SK-N-SH (cell line): ENCODE measurements around the gene TECPR1. TPM values are rescaled to one million over a fixed set of nuclear protein-coding genes. Genes with fewer than 3 reads are reported as not detected.

Experiments
- CTCF ChIA-PET: fragments of 300-600, 350-600 bp; formaldehyde crosslinking; extraction: SDS; loops from one replicate; lab custom pipeline; 2021; lab: Yijun Ruan, JAX
- POLR2A ChIA-PET: fragments of 350-600 bp; sonication (Branson Sonifier 250); formaldehyde crosslinking; extraction: SDS; loops from one replicate; lab custom pipeline; 2020; ENCODE audit warnings: antibody characterized with exemption, inconsistent platforms; lab: Yijun Ruan, JAX
- DNase-seq: peaks from one replicate; pipeline ENCODE4 v3.0.0; 2012
- H2AFZ ChIP-seq: fragments of 200-600 bp; sonication (generic); 2 replicates; pipeline ENCODE4 v1.8.1; 2016; ENCODE audit warnings: antibody characterized with exemption, mild to moderate bottlenecking, low read depth
- H3F3A ChIP-seq: fragments of 200-600 bp; sonication (generic); replicated peaks from 2 replicates; pipeline ENCODE3; 2016; ENCODE audit warnings: antibody characterized with exemption, mild to moderate bottlenecking; ENCODE audit not compliant: insufficient read depth
- H3K27ac ChIP-seq, 2 experiments: fragments of 200-500 bp in 1 of 2; fragments of 200-600 bp in 1 of 2; sonication (Bioruptor generic) in 1 of 2; sonication (generic), shearing (Covaris generic) in 1 of 2; 2 replicates each; pipeline versions ENCODE4 v1.5.1 to v1.6.1; 2014 to 2016; ENCODE audit warnings: low read depth in 2 of 2, inconsistent platforms in 1 of 2, low read length in 1 of 2, mild to moderate bottlenecking in 1 of 2, mixed read lengths in 1 of 2
- H3K27me3 ChIP-seq: fragments of 200-600 bp; sonication (generic), shearing (Covaris generic); 2 replicates; pipeline ENCODE4 v1.6.1; 2016; ENCODE audit warnings: mixed run types; ENCODE audit not compliant: insufficient read depth
- H3K36me3 ChIP-seq, 2 experiments: fragments of 200-500 bp in 1 of 2; fragments of 200-600 bp in 1 of 2; sonication (Bioruptor generic) in 1 of 2; sonication (generic) in 1 of 2; replicated peaks in 1 of 2; 2 replicates each; pipeline versions ENCODE3 to v1.5.1; 2014 to 2016; ENCODE audit warnings: low read length in 1 of 2, mild to moderate bottlenecking in 1 of 2; ENCODE audit not compliant: insufficient read depth in 2 of 2, control insufficient read depth in 1 of 2
- H3K4me1 ChIP-seq, 2 experiments: fragments of 200-500 bp in 1 of 2; fragments of 200-600 bp in 1 of 2; sonication (Bioruptor generic) in 1 of 2; sonication (generic), shearing (Covaris generic) in 1 of 2; 2 replicates each; pipeline versions ENCODE4 v1.5.1 to v1.6.1; 2014 to 2016; ENCODE audit warnings: low read depth in 1 of 2, low read length in 1 of 2, mixed run types in 1 of 2; ENCODE audit not compliant: insufficient read depth in 2 of 2, control insufficient read depth in 1 of 2
- H3K4me2 ChIP-seq: fragments of 200-600 bp; sonication (generic), shearing (Covaris generic); 2 replicates; pipeline ENCODE4 v1.6.1; 2017; ENCODE audit warnings: mixed run types
- H3K4me3 ChIP-seq, 2 experiments: fragments of 200-500 bp in 1 of 2; fragments of 200-600 bp in 1 of 2; sonication (Bioruptor generic) in 1 of 2; sonication (generic), shearing (Covaris generic) in 1 of 2; 2 replicates each; pipeline versions ENCODE4 v1.5.1 to v1.8.1; 2014 to 2016; ENCODE audit warnings: low read depth in 2 of 2, inconsistent platforms in 1 of 2, low read length in 1 of 2, mild to moderate bottlenecking in 1 of 2, mixed read lengths in 1 of 2, moderate library complexity in 1 of 2
- H3K79me2 ChIP-seq: fragments of 200-600 bp; sonication (generic); 2 replicates; pipeline ENCODE4 v1.8.1; 2017; ENCODE audit warnings: mild to moderate bottlenecking; ENCODE audit not compliant: insufficient read depth
- H3K9ac ChIP-seq: fragments of 200-600 bp; sonication (generic); 2 replicates; pipeline ENCODE4 v1.6.1; 2017; ENCODE audit warnings: mixed run types
- H3K9me2 ChIP-seq: fragments of 200-600 bp; sonication (generic); 2 replicates; pipeline ENCODE4 v1.6.1; 2017; ENCODE audit warnings: mixed run types
- H3K9me3 ChIP-seq: fragments of 200-600 bp; sonication (generic); 2 replicates; pipeline ENCODE4 v1.6.1; 2017; ENCODE audit warnings: mixed run types, mild to moderate bottlenecking, moderate library complexity
- H4K20me1 ChIP-seq: fragments of 200-600 bp; sonication (generic); 2 replicates; pipeline ENCODE4 v1.6.1; 2017; ENCODE audit warnings: mild to moderate bottlenecking, mixed run types; ENCODE audit not compliant: insufficient read depth
- EP300 ChIP-seq, 2 experiments: IDR thresholded peaks; 2 replicates each; pipeline versions ENCODE4 v1.4.0 to v1.6.1; 2012; ENCODE audit warnings: borderline replicate concordance in 1 of 2, low read depth in 1 of 2, low read length in 1 of 2
- EZH2phosphoT487 ChIP-seq: fragments of 200-600 bp; sonication (generic); IDR thresholded peaks from 2 replicates; pipeline ENCODE4 v1.6.1; 2017; ENCODE audit warnings: low read depth, mixed run types, mild to moderate bottlenecking, antibody characterized with exemption, moderate library complexity, borderline replicate concordance
- FOXJ3 ChIP-seq: sonication (generic); formaldehyde crosslinking; IDR thresholded peaks from 2 replicates; pipeline ENCODE4 v1.5.1; 2020; ENCODE audit warnings: mild to moderate bottlenecking, missing genetic modification reagents
- GABPA ChIP-seq: IDR thresholded peaks from 2 replicates; pipeline ENCODE4 v1.4.0; 2012; ENCODE audit warnings: low read depth, mild to moderate bottlenecking
- JUND ChIP-seq: IDR thresholded peaks from 2 replicates; pipeline ENCODE4 v1.4.0; 2012
- MXI1 ChIP-seq: IDR thresholded peaks from 2 replicates; pipeline ENCODE4 v1.6.1; 2012; ENCODE audit warnings: mild to moderate bottlenecking, low read depth, low read length, improper control_type of control experiment
- NFIC ChIP-seq: IDR thresholded peaks from 2 replicates; pipeline ENCODE4 v1.4.0; 2012; ENCODE audit warnings: borderline replicate concordance
- RCOR1 ChIP-seq: fragments of 150-350 bp; IDR thresholded peaks from 2 replicates; pipeline ENCODE4 v1.6.1; 2017; ENCODE audit warnings: antibody characterized with exemption, low read length
- SIN3A ChIP-seq: IDR thresholded peaks from 2 replicates; pipeline ENCODE4 v1.6.1; 2012; ENCODE audit warnings: low read depth, mild to moderate bottlenecking, low read length, moderate library complexity, borderline replicate concordance
- TAF1 ChIP-seq: IDR thresholded peaks from 2 replicates; pipeline ENCODE4 v1.6.1; 2012; ENCODE audit warnings: low read depth, mild to moderate bottlenecking, low read length, moderate library complexity, borderline replicate concordance
- TCF12 ChIP-seq: IDR thresholded peaks from 2 replicates; pipeline ENCODE4 v1.4.0; 2012
- TEAD4 ChIP-seq: IDR thresholded peaks from 2 replicates; pipeline ENCODE4 v1.4.0; 2012; ENCODE audit warnings: mild to moderate bottlenecking, borderline replicate concordance; ENCODE audit not compliant: insufficient read depth
- WGBS: methylation state at CpG from one replicate; pipeline ENCODE4 v1.1.6; 2017; ENCODE audit warnings: low lambda C conversion rate; 5-methylcytosine and 5-hydroxymethylcytosine counted together
- polyA plus RNA-seq, 3 experiments: library from polyadenylated mRNA; depleted of rRNA; stranded (reverse); fragments of >200 nt; gene quantifications; 2 replicates each; pipeline ENCODE4 v1.2.3, GENCODE V29; 2012
- TF ChIP-seq, protein P1 (sequence below): fragments of 200-600 bp; sonication (generic); IDR thresholded peaks from 2 replicates; pipeline ENCODE4 v1.6.1; 2017; ENCODE audit warnings: antibody characterized with exemption, mild to moderate bottlenecking, moderate library complexity
- TF ChIP-seq, protein P2 (sequence below): fragments of 150-350 bp; IDR thresholded peaks from 2 replicates; pipeline ENCODE4 v1.6.1; 2016; ENCODE audit warnings: mild to moderate bottlenecking, low read depth, low read length
- TF ChIP-seq, protein P3 (sequence below): fragments of 150-350 bp; IDR thresholded peaks from 2 replicates; pipeline ENCODE4 v1.6.1; 2017; ENCODE audit warnings: antibody characterized with exemption, low read length, low read depth, borderline replicate concordance
- TF ChIP-seq, protein P4 (sequence below): IDR thresholded peaks from 2 replicates; pipeline ENCODE4 v1.6.1; 2012; ENCODE audit warnings: mild to moderate bottlenecking, low read depth, low read length, moderate library complexity

Gene TECPR1
- polyA plus RNA-seq, 1 of the 3 experiments (the other 2 are of a cell fraction): 6.8 TPM

DNA sequence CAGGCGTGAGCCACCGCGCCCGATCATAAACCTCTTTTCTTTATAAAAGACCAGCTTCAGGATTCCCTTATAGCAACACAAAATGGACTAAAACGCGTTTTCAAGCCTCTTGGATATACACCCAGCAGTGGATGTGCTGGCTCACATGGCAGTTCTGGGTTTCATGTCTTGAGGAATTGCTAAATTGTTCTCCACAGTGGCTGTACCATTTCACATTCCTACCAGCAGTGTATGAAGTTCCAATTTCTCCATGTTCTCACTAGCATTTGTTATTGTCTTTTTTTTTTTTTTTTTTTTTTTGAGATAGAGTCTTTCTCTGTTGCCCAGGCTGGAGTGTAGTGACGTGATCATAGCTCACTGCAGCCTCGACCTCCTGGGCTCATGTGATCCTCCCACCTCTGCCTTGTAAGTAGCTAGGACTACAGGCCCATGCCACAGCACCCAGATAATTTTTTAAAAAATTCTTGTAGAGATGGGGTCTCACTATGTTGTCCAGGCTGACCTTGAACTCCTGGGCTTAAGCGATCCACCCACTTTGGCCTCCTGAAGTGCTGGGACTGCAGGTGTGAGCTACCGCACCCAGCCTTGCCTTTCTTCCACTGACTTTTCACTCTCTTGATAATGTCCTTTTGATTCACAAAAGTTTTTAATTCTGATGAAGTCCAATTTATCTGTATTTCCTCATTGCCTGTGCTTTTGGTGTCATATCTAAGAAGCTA, 17.4 kb downstream of the TECPR1 start:
- H3K4me3 ChIP-seq: no peak overlapping the region
- no peak overlapping the region for H2AFZ ChIP-seq
- POLR2A ChIA-PET: interaction anchor here (1.3 kb wide), 1 partner anchor 46 kb away, joined by 5 read pairs; no protein-coding TSS in a partner anchor
- no peaks in the 10 kb centered on the region for H3K9me3 ChIP-seq
- H3F3A ChIP-seq: no peaks in the 10 kb centered on the region
- no peaks in the 10 kb centered on the region for H4K20me1 ChIP-seq
- H3K4me2 ChIP-seq: no peak overlapping the region
- no peaks in the 10 kb centered on the region for H3K79me2 ChIP-seq
- no peak for DNase-seq
- no peak overlapping the region for H3K9ac ChIP-seq
- whole genome bisulfite sequencing: 93% methylated on average over 10 of the region's 10 CpGs
- H3K27me3 ChIP-seq: no peaks in the 10 kb centered on the region
- no peak overlapping the region for H3K27ac ChIP-seq
- peaks cover 0 to 8% of the 10 kb centered on the region in 2 experiments for H3K36me3 ChIP-seq
- peaks cover 0 to 2% of the 10 kb centered on the region in 2 experiments; a peak in 1 of 4 replicates for H3K4me1 ChIP-seq
- CTCF ChIA-PET: interaction anchor here (0.8 to 1.7 kb wide), 3 partner anchors 66 to 213 kb away, joined by 3 to 4 read pairs (median 3); no protein-coding TSS in a partner anchor
- no peaks in the 10 kb centered on the region for H3K9me2 ChIP-seq
- no peak for TF ChIP-seq FOXJ3 (CRISPR knock-in tag)
- TF ChIP-seq, protein P1, sequence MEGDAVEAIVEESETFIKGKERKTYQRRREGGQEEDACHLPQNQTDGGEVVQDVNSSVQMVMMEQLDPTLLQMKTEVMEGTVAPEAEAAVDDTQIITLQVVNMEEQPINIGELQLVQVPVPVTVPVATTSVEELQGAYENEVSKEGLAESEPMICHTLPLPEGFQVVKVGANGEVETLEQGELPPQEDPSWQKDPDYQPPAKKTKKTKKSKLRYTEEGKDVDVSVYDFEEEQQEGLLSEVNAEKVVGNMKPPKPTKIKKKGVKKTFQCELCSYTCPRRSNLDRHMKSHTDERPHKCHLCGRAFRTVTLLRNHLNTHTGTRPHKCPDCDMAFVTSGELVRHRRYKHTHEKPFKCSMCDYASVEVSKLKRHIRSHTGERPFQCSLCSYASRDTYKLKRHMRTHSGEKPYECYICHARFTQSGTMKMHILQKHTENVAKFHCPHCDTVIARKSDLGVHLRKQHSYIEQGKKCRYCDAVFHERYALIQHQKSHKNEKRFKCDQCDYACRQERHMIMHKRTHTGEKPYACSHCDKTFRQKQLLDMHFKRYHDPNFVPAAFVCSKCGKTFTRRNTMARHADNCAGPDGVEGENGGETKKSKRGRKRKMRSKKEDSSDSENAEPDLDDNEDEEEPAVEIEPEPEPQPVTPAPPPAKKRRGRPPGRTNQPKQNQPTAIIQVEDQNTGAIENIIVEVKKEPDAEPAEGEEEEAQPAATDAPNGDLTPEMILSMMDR: peak; percentile 37
- no peak for TF ChIP-seq SIN3A
- TF ChIP-seq EZH2phosphoT487: no peak
- TF ChIP-seq GABPA: no peak

DNA sequence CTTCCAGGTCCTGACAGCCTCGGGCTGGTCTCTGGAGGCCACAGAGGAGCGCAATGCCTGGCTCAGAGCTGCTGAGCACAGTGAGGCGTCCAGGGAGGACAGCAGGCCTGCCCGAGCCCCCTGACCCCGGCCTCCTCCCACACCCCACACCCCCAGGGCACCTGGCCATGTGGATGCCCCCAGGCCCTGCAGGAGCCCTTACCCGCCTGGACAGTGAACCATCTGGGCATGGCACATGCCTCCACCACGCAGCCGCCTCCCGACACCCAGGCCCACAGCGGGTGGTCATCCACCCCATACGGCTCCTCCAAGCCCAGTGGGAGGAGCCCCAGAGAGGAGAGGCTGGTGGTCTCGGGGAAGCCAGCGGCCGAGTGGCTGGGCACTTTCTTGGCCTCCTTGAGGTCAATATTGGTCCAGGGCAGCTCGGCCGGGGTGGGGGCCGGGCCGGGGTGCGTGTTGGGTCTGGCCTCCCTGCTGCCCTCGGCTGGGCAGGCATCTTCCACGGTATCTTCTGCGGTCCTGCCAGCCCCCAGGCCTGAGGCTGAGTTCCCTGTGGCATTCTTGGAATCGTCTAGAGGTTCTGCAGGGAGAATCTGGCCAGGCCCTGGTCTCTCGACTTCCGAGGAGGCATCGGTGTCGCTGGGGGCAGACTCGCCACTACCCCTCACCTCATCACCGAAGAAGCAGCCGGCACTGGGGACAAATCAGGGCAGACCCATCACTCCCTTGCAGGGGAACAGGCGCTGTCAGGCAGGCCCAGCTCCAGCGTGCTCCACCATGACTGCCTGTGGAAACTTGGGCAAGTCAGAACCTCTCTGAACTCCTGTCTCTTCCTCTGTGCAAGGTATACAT, 18.6 kb downstream of the TECPR1 start:
- POLR2A ChIA-PET: no interaction called here
- Histone ChIP-seq H3F3A (no peaks in the 10 kb centered on the region), H4K20me1 (no peaks in the 10 kb centered on the region), H3K4me1 (peaks cover 0 to 2% of the 10 kb centered on the region in 2 experiments; a peak in 1 of 4 replicates), H3K9me3 (no peaks in the 10 kb centered on the region), H3K4me3 (no peak overlapping the region), H3K27ac (no peak overlapping the region), H3K4me2 (no peak overlapping the region), H3K79me2 (no peaks in the 10 kb centered on the region), H2AFZ (no peak overlapping the region), H3K27me3 (no peaks in the 10 kb centered on the region), H3K36me3 (peaks cover 0 to 5% of the 10 kb centered on the region in 2 experiments), H3K9ac (no peak overlapping the region), H3K9me2 (no peaks in the 10 kb centered on the region)
- CTCF ChIA-PET: interaction anchor here (1.7 kb wide), 1 partner anchor 65 kb away, joined by 4 read pairs; no protein-coding TSS in a partner anchor
- peak; percentile 56 for DNase-seq
- 87% methylated on average over 17 of the region's 32 CpGs for WGBS
- TF ChIP-seq EZH2phosphoT487 (no peak), MXI1 (no peak), TAF1 (no peak), RCOR1 (no peak), TEAD4 (no peak), TCF12 (no peak), EP300 (IDR thresholded peaks at IDR 0.05; ENCODE audit: borderline replicate concordance in 1 of 2, low read depth in 1 of 2, low read length in 1 of 2) (no peak), NFIC (no peak), JUND (no peak), GABPA (no peak)
- TF ChIP-seq, protein P2, sequence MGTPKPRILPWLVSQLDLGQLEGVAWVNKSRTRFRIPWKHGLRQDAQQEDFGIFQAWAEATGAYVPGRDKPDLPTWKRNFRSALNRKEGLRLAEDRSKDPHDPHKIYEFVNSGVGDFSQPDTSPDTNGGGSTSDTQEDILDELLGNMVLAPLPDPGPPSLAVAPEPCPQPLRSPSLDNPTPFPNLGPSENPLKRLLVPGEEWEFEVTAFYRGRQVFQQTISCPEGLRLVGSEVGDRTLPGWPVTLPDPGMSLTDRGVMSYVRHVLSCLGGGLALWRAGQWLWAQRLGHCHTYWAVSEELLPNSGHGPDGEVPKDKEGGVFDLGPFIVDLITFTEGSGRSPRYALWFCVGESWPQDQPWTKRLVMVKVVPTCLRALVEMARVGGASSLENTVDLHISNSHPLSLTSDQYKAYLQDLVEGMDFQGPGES: no peak
- TF ChIP-seq, protein P3, sequence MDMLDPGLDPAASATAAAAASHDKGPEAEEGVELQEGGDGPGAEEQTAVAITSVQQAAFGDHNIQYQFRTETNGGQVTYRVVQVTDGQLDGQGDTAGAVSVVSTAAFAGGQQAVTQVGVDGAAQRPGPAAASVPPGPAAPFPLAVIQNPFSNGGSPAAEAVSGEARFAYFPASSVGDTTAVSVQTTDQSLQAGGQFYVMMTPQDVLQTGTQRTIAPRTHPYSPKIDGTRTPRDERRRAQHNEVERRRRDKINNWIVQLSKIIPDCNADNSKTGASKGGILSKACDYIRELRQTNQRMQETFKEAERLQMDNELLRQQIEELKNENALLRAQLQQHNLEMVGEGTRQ: no peak
- TF ChIP-seq, protein P4, sequence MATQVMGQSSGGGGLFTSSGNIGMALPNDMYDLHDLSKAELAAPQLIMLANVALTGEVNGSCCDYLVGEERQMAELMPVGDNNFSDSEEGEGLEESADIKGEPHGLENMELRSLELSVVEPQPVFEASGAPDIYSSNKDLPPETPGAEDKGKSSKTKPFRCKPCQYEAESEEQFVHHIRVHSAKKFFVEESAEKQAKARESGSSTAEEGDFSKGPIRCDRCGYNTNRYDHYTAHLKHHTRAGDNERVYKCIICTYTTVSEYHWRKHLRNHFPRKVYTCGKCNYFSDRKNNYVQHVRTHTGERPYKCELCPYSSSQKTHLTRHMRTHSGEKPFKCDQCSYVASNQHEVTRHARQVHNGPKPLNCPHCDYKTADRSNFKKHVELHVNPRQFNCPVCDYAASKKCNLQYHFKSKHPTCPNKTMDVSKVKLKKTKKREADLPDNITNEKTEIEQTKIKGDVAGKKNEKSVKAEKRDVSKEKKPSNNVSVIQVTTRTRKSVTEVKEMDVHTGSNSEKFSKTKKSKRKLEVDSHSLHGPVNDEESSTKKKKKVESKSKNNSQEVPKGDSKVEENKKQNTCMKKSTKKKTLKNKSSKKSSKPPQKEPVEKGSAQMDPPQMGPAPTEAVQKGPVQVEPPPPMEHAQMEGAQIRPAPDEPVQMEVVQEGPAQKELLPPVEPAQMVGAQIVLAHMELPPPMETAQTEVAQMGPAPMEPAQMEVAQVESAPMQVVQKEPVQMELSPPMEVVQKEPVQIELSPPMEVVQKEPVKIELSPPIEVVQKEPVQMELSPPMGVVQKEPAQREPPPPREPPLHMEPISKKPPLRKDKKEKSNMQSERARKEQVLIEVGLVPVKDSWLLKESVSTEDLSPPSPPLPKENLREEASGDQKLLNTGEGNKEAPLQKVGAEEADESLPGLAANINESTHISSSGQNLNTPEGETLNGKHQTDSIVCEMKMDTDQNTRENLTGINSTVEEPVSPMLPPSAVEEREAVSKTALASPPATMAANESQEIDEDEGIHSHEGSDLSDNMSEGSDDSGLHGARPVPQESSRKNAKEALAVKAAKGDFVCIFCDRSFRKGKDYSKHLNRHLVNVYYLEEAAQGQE: no peak
